Ammon's horn (tissue), 1 donor: ENCODE data around the gene RXFP4.
A peak's percentile ranks its signal among the peaks of the same experiment; 100 is the strongest.
"Not testable (repeated sequence)": the region's sequence is repeated elsewhere in the genome, so short reads cannot be mapped to it uniquely, and the experiment has no call there.

Experiments used
- DNase-seq: peaks from one replicate; pipeline ENCODE4 v3.0.0-alpha.2; 2016; ENCODE audit warnings: low spot score

RXFP4 gene

DNA sequence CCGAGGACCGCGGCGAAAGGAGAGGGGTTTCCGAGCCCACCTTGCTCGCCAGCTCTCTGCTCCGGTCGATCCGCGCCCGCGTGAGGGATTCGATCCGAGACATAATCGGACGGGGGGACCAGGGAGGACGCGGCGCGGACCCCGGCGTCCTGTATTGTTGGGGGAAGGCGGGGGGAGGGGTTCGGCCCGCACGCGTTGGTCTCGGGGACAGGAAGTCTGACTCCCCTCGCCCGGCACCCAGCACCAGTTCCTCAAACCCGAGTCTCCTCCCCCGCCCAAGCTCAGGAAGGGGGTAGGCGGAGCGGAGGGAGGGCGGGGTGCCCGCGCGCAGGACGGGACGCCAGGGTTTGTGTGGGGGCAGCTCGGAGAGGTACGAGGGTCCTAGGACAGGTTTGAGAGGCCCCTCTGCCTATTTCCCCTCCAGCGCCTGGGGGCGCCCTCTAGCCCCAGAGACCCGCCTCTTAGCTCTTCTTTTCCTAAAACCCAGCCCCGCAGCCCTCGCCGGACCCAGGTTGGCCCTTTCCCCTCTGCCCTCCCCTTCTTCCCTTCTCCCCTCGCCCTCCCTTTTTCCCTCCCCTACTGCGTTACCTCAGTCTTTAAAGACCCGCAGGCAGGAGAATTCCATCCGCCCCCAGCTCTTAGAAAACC lies 37.0 kb downstream of the RXFP4 start, which contains the start of gene ARHGEF2:
ARHGEF2 (minus strand) TSS at position 223 of the 648 bp plus-strand sequence; CDS start at position 103, 120 bp downstream.
- DNase-seq, result peak; percentile 84

DNA sequence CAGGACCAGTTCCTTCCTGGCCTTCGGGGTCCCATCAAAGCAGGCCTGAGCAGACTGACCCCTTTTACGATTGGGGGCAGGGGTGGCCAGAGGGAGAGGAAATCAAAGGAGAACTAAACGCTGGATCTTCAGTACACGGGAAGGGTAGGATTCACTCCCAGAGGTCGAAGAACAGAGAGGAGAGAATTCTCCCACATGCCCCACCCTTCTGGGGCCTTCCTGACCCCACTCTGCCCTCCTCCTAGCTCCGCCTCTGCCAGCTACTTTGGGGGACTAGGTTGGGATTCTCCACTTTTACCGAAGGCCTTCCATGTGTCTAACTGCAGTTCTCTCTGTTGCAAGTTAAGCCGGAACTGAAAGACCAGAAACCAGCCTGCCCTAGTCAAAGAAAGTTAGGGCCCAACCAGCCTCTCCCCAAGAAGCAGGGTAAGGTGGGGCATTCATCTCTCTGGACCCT lies 37.6 kb downstream of the RXFP4 start:
- DNase-seq, result no peak

DNA sequence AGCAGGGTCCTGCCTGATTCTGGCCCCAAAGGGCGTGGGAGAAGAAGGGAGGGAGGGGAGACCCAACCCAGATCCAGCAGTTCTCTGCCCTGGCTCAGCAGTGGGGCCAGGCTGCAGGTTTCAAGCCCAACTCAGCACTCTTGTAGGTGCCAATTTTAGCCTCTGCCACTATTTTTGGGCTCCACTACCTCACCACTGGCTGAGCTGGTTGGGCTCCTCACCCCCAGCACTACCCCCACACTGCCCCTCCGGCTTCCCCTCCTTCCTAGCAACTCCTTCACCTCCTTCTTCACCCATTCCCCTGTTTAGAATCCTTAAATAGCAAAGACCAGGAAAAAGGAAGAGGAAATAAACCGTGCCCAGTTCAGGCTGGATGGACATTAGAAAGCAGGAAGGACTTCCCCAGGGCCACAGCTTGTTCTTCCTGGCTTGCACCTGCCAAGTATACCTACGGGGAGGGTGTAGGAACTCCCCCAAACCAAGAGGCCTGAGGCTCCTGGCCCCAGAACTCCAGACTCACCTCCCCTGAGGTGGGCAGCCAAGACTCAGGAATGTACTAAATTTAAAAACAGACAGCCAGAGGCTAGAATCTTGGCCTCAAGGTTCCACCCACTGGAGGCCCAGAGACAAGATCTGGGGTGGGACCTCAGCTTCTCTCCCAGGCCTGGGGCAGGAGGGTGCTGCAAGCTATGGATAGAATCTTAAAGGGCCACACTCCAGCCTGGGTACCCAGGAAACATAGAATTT lies 38.3 kb downstream of the RXFP4 start:
- no peak for DNase-seq

GRCh38 chr1:155981266-155982088 lies 40.0 kb downstream of the RXFP4 start:
- no peak for DNase-seq

GRCh38 chr1:155982106-155982505 lies 40.7 kb downstream of the RXFP4 start:
- DNase-seq, result no peak

DNA sequence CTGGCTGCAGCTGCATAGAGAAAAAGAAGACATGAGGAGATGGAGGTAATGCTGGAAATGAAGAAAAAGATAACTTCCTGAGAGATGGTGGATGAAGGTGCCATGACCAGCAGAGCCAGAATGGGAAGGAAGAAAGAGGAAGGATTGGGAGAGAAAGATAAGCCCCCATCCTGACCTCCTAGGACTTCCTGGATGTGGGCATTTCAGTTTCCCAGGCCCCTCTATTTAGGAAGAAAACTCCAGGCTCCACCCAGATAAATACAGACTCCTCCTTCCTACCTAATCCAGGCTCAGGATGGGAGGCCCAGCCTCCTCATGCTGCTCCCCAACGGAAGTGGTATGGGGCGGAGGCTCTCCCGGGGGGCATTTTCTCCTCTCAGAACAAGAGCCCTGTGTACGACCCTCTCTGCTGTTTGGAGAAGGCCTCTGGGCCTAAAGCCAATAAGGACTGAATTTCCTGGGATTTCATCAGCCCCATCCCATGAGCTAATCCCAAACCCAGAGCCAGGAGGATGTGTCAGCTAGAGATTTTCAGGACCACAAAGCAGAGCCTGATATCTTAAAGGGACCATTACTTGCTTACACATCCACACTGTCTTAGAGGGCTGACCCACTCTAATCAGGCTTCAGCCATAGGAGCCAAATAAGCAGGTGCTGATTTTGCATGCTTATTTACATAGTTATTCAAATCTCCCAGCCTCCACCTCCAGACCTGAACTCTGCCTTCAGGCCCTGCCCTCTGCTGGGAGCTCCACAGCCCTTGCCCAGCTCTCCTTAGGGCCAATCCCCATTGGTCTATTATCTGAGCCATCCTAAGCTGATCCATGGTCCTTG lies 42.0 kb downstream of the RXFP4 start:
- no peak for DNase-seq

DNA sequence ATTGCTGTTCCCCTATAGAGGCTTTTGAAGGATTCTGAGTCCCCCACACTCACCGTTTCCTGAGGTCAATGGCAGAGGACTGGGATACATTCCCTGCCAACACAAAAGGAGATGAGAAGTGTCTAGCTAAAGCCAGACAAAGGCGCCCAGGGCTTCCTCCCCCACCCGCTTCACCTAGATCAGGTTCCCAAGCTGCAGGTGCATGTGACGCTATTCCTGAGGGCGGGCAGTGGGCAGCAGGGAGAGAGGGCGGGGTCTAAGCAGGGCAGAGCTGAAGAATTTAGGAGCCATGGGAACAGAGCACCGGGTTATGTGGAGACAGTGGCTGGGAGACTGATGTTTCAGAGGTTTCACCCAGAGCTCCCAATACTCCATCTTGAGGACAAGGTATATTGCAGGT lies 42.9 kb downstream of the RXFP4 start:
- no peak for DNase-seq

- DNase-seq, result not testable (repeated sequence)
Observed at GRCh38 chr1:155984903-155985645, 43.6 kb downstream of the RXFP4 start.

GRCh38 chr1:155989242-155990004 lies 48.0 kb downstream of the RXFP4 start:
- DNase-seq, result peak; percentile 88

DNA sequence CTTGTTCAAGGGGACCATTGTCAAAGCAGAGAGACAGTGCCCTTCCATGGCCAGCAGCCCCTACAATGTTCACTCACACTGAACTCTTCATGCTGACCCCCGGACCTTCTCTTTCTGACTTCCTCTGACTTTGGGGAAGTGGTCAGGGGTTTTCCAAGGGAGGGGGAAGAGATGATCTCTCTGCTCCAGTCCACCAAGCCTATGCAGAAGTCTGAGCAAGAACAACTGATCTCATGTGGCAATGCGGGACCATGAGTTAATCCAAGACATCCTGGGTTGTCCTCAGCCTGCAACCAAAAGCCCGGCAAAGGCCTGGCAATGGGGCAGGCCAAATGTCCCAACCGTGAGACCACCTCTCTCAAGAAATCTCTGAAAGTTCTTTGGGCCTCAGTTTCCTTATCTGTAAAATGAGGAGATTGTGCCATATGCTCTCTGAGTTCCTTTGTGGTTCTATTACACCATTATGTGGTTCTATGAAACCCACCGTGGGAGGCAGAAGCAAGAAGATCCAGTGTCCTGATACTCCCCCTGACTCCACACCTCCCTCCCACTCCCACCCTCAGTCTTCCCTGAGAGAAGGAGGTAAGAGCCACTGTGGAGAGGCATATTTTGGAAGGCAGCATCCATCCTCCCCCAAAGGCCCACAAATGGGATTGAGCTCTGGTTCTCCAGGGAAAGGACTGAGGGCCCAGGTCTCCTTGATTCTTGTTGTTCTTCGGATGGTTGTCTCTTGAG lies 48.7 kb downstream of the RXFP4 start:
- DNase-seq, result no peak
